Measurements from ENCODE around the gene SUB1. TPM values are rescaled to one million over a fixed set of nuclear protein-coding genes. Genes with fewer than 3 reads are reported as not detected.
A peak's percentile ranks its signal among the peaks of the same experiment; 100 is the strongest.

SUB1 gene
- total RNA-seq, 1 donor = 115 TPM

DNA sequence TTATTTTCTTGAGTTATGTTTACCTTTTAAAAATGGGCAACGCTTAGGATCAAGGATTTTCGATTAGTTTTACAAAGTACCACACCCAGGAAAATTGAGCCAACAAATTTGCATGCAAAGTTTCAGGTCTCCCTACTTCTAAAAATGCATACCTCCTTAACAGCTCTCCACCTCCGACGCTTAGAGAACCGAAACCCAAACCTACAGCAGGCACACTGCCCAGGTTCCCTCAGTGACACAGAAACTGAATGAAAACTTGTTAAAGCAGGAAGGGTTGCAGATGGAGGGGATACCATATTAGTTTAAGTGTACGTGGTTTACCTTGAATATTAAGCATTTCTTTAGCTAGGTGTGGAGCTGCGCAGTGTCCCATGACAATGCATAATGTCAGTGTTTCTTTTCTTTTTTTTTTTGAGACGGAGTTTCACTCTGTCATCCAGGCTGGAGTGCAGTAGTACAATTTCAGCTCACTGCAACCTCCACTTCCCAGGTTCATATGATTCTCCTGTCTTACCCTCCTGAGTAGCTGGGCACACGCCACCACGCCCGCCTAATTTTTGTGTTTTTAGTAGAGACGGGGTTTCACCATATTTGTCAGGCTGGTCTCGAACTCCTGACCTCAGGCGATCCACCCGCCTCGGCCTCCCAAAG, 1.6 kb upstream of the SUB1 start:
- peaks cover 5% of the 10 kb centered on the region for H3K36me3 ChIP-seq (ENCODE audit: insufficient read depth, low read length)
- peak overlapping the region; percentile 48 for H3K4me2 ChIP-seq (ENCODE audit: insufficient read depth, low read length)
- H2AFZ ChIP-seq (ENCODE audit: low read length) = no peak overlapping the region
- peaks cover 22% of the 10 kb centered on the region for H4K20me1 ChIP-seq (ENCODE audit: insufficient read depth, low read length)
- no peaks in the 10 kb centered on the region for H3K9me3 ChIP-seq (ENCODE audit: low read depth, low read length)
- H3K27me3 ChIP-seq (ENCODE audit: insufficient read depth, low read length) = no peaks in the 10 kb centered on the region
- no peak for DNase-seq (ENCODE audit: insufficient read length, low spot score, missing footprints)
- peaks cover 20% of the 10 kb centered on the region for H3K4me1 ChIP-seq (ENCODE audit: insufficient read depth, low read length)
- H3K79me2 ChIP-seq (ENCODE audit: insufficient read depth, low read length) = peaks cover 33% of the 10 kb centered on the region
- H3K27ac ChIP-seq (ENCODE audit: low read depth, low read length) = no peak overlapping the region
- TF ChIP-seq CTCF (IDR thresholded peaks at IDR 0.05; ENCODE audit: extremely low read depth, low read depth, low read length) = no peak
- no peak overlapping the region for H3K4me3 ChIP-seq (ENCODE audit: insufficient read depth, low read length)

- no peak overlapping the region for H3K4me3 ChIP-seq (ENCODE audit: insufficient read depth, low read length)
- no peak overlapping the region for H3K27ac ChIP-seq (ENCODE audit: low read depth, low read length)
- DNase-seq (ENCODE audit: insufficient read length, low spot score, missing footprints) = no peak
- peaks cover 24% of the 10 kb centered on the region for H4K20me1 ChIP-seq (ENCODE audit: insufficient read depth, low read length)
- TF ChIP-seq CTCF (IDR thresholded peaks at IDR 0.05; ENCODE audit: extremely low read depth, low read depth, low read length) = no peak
- no peaks in the 10 kb centered on the region for H3K9me3 ChIP-seq (ENCODE audit: low read depth, low read length)
- H3K4me2 ChIP-seq (ENCODE audit: insufficient read depth, low read length) = no peak overlapping the region
- peaks cover 13% of the 10 kb centered on the region for H3K36me3 ChIP-seq (ENCODE audit: insufficient read depth, low read length)
- peak overlapping the region; percentile 4 for H2AFZ ChIP-seq (ENCODE audit: low read length)
- H3K79me2 ChIP-seq (ENCODE audit: insufficient read depth, low read length) = peaks cover 40% of the 10 kb centered on the region
- peaks cover 20% of the 10 kb centered on the region for H3K4me1 ChIP-seq (ENCODE audit: insufficient read depth, low read length)
- H3K27me3 ChIP-seq (ENCODE audit: insufficient read depth, low read length) = no peaks in the 10 kb centered on the region
Measured at GRCh38 chr5:32584646-32585045, 711 bp upstream of the SUB1 start.

GRCh38 chr5:32585122-32585445, 273 bp upstream of the SUB1 start:
- H2AFZ ChIP-seq (ENCODE audit: low read length) = peak overlapping the region; percentile 4
- TF ChIP-seq CTCF (IDR thresholded peaks at IDR 0.05; ENCODE audit: extremely low read depth, low read depth, low read length) = no peak
- peaks cover 20% of the 10 kb centered on the region for H3K4me1 ChIP-seq (ENCODE audit: insufficient read depth, low read length)
- no peaks in the 10 kb centered on the region for H3K27me3 ChIP-seq (ENCODE audit: insufficient read depth, low read length)
- H3K4me3 ChIP-seq (ENCODE audit: insufficient read depth, low read length) = peak overlapping the region; percentile 90
- peak overlapping the region; percentile 71 for H3K4me2 ChIP-seq (ENCODE audit: insufficient read depth, low read length)
- peak overlapping the region; percentile 86 for H3K27ac ChIP-seq (ENCODE audit: low read depth, low read length)
- H3K79me2 ChIP-seq (ENCODE audit: insufficient read depth, low read length) = peaks cover 40% of the 10 kb centered on the region
- H3K9me3 ChIP-seq (ENCODE audit: low read depth, low read length) = no peaks in the 10 kb centered on the region
- H3K36me3 ChIP-seq (ENCODE audit: insufficient read depth, low read length) = peaks cover 17% of the 10 kb centered on the region
- H4K20me1 ChIP-seq (ENCODE audit: insufficient read depth, low read length) = peaks cover 24% of the 10 kb centered on the region
- DNase-seq (ENCODE audit: insufficient read length, low spot score, missing footprints) = no peak

DNA sequence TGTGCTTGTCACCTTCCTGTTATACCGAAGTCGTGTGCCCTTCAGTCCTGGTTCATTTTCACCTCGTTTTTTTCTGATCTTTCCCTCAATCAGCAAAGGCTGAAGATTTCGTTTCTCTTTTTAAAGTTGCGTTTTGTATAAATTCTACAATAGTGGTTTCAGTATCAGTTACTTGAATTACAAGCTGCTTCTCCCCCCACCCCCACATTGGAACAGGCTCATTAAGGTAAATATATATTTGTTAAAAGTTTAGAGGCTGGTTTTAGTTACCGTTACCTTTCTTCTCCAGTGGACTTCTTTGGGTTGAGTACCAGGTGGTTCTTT, 881 bp downstream of the SUB1 start:
- peak overlapping the region; percentile 90 for H3K4me3 ChIP-seq (ENCODE audit: insufficient read depth, low read length)
- H4K20me1 ChIP-seq (ENCODE audit: insufficient read depth, low read length) = peaks cover 27% of the 10 kb centered on the region
- H3K79me2 ChIP-seq (ENCODE audit: insufficient read depth, low read length) = peaks cover 45% of the 10 kb centered on the region
- no peaks in the 10 kb centered on the region for H3K27me3 ChIP-seq (ENCODE audit: insufficient read depth, low read length)
- no peak for DNase-seq (ENCODE audit: insufficient read length, low spot score, missing footprints)
- peaks cover 20% of the 10 kb centered on the region for H3K36me3 ChIP-seq (ENCODE audit: insufficient read depth, low read length)
- TF ChIP-seq CTCF (IDR thresholded peaks at IDR 0.05; ENCODE audit: extremely low read depth, low read depth, low read length) = no peak
- no peaks in the 10 kb centered on the region for H3K9me3 ChIP-seq (ENCODE audit: low read depth, low read length)
- peak overlapping the region; percentile 82 for H3K4me2 ChIP-seq (ENCODE audit: insufficient read depth, low read length)
- H2AFZ ChIP-seq (ENCODE audit: low read length) = peak overlapping the region; percentile 36
- peaks cover 20% of the 10 kb centered on the region for H3K4me1 ChIP-seq (ENCODE audit: insufficient read depth, low read length)
- peak overlapping the region; percentile 86 for H3K27ac ChIP-seq (ENCODE audit: low read depth, low read length)
